Measurements from ENCODE around the gene CCDC148. TPM values are rescaled to one million over a fixed set of nuclear protein-coding genes. Genes with fewer than 3 reads are reported as not detected.

CCDC148 gene
- total and polyA plus RNA-seq, 2 experiments from 2014 or later: 1.2 to 1.8 TPM

DNA sequence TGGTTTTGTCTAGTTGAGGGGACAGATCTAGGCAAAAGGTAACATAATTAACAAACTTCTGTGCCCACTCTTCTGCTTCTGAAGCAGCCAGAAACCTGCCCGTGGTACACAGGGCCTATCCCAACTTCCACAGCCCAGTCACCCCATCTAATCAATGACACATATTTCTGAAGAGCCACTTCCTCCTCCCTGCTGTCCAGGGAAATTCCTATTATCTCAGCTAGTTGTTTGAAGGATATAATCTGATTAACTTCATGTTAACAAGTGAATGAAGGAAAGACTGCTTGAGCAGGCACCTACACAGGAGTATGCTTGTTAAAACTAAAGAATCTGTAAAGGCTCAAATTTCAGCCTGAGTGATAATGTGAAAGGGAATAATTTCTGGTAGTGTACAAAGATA lies 61.4 kb downstream of the CCDC148 start (continued):
- TF ChIP-seq, protein P1, sequence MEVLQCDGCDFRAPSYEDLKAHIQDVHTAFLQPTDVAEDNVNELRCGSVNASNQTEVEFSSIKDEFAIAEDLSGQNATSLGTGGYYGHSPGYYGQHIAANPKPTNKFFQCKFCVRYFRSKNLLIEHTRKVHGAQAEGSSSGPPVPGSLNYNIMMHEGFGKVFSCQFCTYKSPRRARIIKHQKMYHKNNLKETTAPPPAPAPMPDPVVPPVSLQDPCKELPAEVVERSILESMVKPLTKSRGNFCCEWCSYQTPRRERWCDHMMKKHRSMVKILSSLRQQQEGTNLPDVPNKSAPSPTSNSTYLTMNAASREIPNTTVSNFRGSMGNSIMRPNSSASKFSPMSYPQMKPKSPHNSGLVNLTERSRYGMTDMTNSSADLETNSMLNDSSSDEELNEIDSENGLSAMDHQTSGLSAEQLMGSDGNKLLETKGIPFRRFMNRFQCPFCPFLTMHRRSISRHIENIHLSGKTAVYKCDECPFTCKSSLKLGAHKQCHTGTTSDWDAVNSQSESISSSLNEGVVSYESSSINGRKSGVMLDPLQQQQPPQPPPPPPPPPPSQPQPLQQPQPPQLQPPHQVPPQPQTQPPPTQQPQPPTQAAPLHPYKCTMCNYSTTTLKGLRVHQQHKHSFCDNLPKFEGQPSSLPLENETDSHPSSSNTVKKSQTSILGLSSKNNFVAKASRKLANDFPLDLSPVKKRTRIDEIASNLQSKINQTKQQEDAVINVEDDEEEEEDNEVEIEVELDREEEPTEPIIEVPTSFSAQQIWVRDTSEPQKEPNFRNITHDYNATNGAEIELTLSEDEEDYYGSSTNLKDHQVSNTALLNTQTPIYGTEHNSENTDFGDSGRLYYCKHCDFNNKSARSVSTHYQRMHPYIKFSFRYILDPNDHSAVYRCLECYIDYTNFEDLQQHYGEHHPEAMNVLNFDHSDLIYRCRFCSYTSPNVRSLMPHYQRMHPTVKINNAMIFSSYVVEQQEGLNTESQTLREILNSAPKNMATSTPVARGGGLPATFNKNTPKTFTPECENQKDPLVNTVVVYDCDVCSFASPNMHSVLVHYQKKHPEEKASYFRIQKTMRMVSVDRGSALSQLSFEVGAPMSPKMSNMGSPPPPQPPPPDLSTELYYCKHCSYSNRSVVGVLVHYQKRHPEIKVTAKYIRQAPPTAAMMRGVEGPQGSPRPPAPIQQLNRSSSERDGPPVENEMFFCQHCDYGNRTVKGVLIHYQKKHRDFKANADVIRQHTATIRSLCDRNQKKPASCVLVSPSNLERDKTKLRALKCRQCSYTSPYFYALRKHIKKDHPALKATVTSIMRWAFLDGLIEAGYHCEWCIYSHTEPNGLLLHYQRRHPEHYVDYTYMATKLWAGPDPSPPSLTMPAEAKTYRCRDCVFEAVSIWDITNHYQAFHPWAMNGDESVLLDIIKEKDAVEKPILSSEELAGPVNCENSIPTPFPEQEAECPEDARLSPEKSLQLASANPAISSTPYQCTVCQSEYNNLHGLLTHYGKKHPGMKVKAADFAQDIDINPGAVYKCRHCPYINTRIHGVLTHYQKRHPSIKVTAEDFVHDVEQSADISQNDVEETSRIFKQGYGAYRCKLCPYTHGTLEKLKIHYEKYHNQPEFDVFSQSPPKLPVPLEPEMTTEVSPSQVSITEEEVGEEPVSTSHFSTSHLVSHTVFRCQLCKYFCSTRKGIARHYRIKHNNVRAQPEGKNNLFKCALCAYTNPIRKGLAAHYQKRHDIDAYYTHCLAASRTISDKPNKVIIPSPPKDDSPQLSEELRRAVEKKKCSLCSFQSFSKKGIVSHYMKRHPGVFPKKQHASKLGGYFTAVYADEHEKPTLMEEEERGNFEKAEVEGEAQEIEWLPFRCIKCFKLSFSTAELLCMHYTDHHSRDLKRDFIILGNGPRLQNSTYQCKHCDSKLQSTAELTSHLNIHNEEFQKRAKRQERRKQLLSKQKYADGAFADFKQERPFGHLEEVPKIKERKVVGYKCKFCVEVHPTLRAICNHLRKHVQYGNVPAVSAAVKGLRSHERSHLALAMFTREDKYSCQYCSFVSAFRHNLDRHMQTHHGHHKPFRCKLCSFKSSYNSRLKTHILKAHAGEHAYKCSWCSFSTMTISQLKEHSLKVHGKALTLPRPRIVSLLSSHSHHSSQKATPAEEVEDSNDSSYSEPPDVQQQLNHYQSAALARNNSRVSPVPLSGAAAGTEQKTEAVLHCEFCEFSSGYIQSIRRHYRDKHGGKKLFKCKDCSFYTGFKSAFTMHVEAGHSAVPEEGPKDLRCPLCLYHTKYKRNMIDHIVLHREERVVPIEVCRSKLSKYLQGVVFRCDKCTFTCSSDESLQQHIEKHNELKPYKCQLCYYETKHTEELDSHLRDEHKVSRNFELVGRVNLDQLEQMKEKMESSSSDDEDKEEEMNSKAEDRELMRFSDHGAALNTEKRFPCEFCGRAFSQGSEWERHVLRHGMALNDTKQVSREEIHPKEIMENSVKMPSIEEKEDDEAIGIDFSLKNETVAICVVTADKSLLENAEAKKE (CRISPR knock-in tag; IDR thresholded peaks at IDR 0.05): no peak
- TF ChIP-seq EZH2 (IDR thresholded peaks at IDR 0.05; ENCODE audit: low read depth, unreplicated experiment) (no peak), NANOG (IDR thresholded peaks at IDR 0.05; ENCODE audit: borderline replicate concordance) (no peak)

DNA sequence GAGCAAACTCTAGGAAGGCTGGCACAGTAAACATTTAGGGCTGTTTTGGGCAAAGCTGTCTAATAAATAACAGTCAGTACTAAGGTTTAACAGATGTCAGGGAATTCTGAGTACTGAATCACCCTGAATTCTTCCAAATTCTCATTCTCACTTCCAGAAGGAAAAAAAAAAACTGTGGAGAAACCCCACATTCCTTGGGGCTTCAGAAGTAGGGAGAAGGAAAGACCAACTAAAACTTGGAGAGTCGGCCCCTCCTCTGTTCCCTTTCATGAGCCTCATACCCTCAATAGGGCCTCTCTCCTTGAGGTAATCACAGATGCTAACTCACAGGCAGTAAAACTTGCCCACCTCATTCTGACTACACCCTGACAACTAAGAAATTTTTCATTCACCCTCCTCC lies 62.1 kb downstream of the CCDC148 start:
- Histone ChIP-seq H3K27ac (ENCODE audit: low read depth) (no peak overlapping the region), H3K9me2 (ENCODE audit: insufficient read depth) (no peaks in the 10 kb centered on the region), H2AFZ (no peak overlapping the region), H3K4me3 (no peak overlapping the region), H3K4me2 (no peak overlapping the region), H3K4me1 (ENCODE audit: insufficient read depth) (no peaks in the 10 kb centered on the region), H4K20me1 (replicated peaks; ENCODE audit: insufficient read depth) (no peaks in the 10 kb centered on the region), H3K36me3 (ENCODE audit: insufficient read depth) (no peaks in the 10 kb centered on the region), H3K79me2 (replicated peaks; ENCODE audit: insufficient read depth) (no peaks in the 10 kb centered on the region), H3F3A (replicated peaks; ENCODE audit: low read depth) (no peaks in the 10 kb centered on the region), H3K27me3 (ENCODE audit: insufficient read depth) (no peaks in the 10 kb centered on the region)
- ATAC-seq: peak; percentile 59; the same call in 2 of the 3 replicates
- H3K36me3 Mint-ChIP-seq (ENCODE audit: low read depth): no peaks in the 10 kb centered on the region
- no peaks in the 10 kb centered on the region for H3K9me3 Mint-ChIP-seq
- no peaks in the 10 kb centered on the region for H3K27me3 Mint-ChIP-seq (ENCODE audit: insufficient read depth, low read depth, poor library complexity)
- TF ChIP-seq JUNB (IDR thresholded peaks at IDR 0.05; ENCODE audit: unreplicated experiment): no peak
- no peak for TF ChIP-seq ZNF114 (CRISPR knock-in tag; IDR thresholded peaks at IDR 0.05)
- TF ChIP-seq, protein P2, sequence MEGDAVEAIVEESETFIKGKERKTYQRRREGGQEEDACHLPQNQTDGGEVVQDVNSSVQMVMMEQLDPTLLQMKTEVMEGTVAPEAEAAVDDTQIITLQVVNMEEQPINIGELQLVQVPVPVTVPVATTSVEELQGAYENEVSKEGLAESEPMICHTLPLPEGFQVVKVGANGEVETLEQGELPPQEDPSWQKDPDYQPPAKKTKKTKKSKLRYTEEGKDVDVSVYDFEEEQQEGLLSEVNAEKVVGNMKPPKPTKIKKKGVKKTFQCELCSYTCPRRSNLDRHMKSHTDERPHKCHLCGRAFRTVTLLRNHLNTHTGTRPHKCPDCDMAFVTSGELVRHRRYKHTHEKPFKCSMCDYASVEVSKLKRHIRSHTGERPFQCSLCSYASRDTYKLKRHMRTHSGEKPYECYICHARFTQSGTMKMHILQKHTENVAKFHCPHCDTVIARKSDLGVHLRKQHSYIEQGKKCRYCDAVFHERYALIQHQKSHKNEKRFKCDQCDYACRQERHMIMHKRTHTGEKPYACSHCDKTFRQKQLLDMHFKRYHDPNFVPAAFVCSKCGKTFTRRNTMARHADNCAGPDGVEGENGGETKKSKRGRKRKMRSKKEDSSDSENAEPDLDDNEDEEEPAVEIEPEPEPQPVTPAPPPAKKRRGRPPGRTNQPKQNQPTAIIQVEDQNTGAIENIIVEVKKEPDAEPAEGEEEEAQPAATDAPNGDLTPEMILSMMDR (conservative IDR thresholded peaks at IDR 0.05; ENCODE audit: low read depth in 2 of 2): no peak
- no peak for TF ChIP-seq ZNF331 (CRISPR knock-in tag; IDR thresholded peaks at IDR 0.05; ENCODE audit: low read depth)
- no peak for TF ChIP-seq STAT1 (IDR thresholded peaks at IDR 0.05; ENCODE audit: unreplicated experiment)
- TF ChIP-seq, protein P1 (CRISPR knock-in tag; IDR thresholded peaks at IDR 0.05): no peak
- no peak for TF ChIP-seq NANOG (IDR thresholded peaks at IDR 0.05; ENCODE audit: borderline replicate concordance)
- TF ChIP-seq POLR2AphosphoS5 (IDR thresholded peaks at IDR 0.05; ENCODE audit: low read depth): no peak
- peak; percentile 25 for DNase-seq (ENCODE audit: low spot score)
- H3K4me1 Mint-ChIP-seq: peaks cover 10% of the 10 kb centered on the region
- no peak overlapping the region for H3K27ac Mint-ChIP-seq
- no peak overlapping the region for H3K4me3 Mint-ChIP-seq

All from GM23338 (cell line).